ENCODE results near the gene NAV2. TPM values are rescaled to one million over a fixed set of nuclear protein-coding genes. Genes with fewer than 3 reads are reported as not detected.

NAV2 gene
- total RNA-seq, 1 experiment from 2014 or later = 63.5 TPM

- intact Hi-C loops (cut with micrococcal nuclease; ENCODE audit: unreplicated experiment) = no loop called here
- no peak overlapping the region for H3K4me3 ChIP-seq (ENCODE audit: low read depth, low read length)
- ChIA-PET POLR2A (no interaction called here), CTCF (no interaction called here)
- Mint-ChIP-seq H3K4me3 (ENCODE audit: unreplicated experiment) (no peak overlapping the region), H3K9me3 (ENCODE audit: unreplicated experiment) (no peaks in the 10 kb centered on the region), H3K27ac (ENCODE audit: unreplicated experiment) (no peak overlapping the region), H3K27me3 (ENCODE audit: insufficient read depth, unreplicated experiment) (no peaks in the 10 kb centered on the region), H3K36me3 (ENCODE audit: insufficient read depth, unreplicated experiment) (peaks cover 17% of the 10 kb centered on the region), H3K4me1 (ENCODE audit: low read depth, unreplicated experiment) (peaks cover 28% of the 10 kb centered on the region)
- no TSS peak for BruUV-seq (replicated peaks)
- no peak for TF ChIP-seq CTCF (IDR thresholded peaks at IDR 0.05; ENCODE audit: insufficient read depth in 1 of 2, low read depth in 1 of 2, low read length in 1 of 2, severe bottlenecking in 1 of 2, unreplicated experiment in 1 of 2)
- no peaks in the 10 kb centered on the region for H3K27me3 ChIP-seq (replicated peaks; ENCODE audit: control insufficient read depth, insufficient read depth, low read length)
- H3K36me3 ChIP-seq (ENCODE audit: control insufficient read depth, insufficient read depth, low read length) = no peaks in the 10 kb centered on the region
- DNase-seq = no peak
- H3K4me1 ChIP-seq = peaks cover 20% of the 10 kb centered on the region
- H3K9me3 ChIP-seq = no peaks in the 10 kb centered on the region
Observed at GRCh38 chr11:19917069-19917468, 204.4 kb downstream of the NAV2 start.

GRCh38 chr11:19918302-19919049, 205.8 kb downstream of the NAV2 start:
- Histone ChIP-seq H3K4me1 (peaks cover 5% of the 10 kb centered on the region), H3K9me3 (no peaks in the 10 kb centered on the region), H3K36me3 (ENCODE audit: control insufficient read depth, insufficient read depth, low read length) (no peaks in the 10 kb centered on the region), H3K4me3 (ENCODE audit: low read depth, low read length) (no peak overlapping the region), H3K27me3 (replicated peaks; ENCODE audit: control insufficient read depth, insufficient read depth, low read length) (no peaks in the 10 kb centered on the region)
- TF ChIP-seq CTCF (IDR thresholded peaks at IDR 0.05; ENCODE audit: insufficient read depth in 1 of 2, low read depth in 1 of 2, low read length in 1 of 2, severe bottlenecking in 1 of 2, unreplicated experiment in 1 of 2) = no peak
- peaks cover 18% of the 10 kb centered on the region for H3K4me1 Mint-ChIP-seq (ENCODE audit: low read depth, unreplicated experiment)
- H3K27me3 Mint-ChIP-seq (ENCODE audit: insufficient read depth, unreplicated experiment) = no peaks in the 10 kb centered on the region
- DNase-seq = no peak
- H3K9me3 Mint-ChIP-seq (ENCODE audit: unreplicated experiment) = no peaks in the 10 kb centered on the region
- BruUV-seq (replicated peaks) = no TSS peak
- no peak overlapping the region for H3K27ac Mint-ChIP-seq (ENCODE audit: unreplicated experiment)
- intact Hi-C loops (cut with micrococcal nuclease; ENCODE audit: unreplicated experiment) = no loop called here
- POLR2A ChIA-PET = no interaction called here
- H3K4me3 Mint-ChIP-seq (ENCODE audit: unreplicated experiment) = no peak overlapping the region
- peaks cover 17% of the 10 kb centered on the region for H3K36me3 Mint-ChIP-seq (ENCODE audit: insufficient read depth, unreplicated experiment)
- CTCF ChIA-PET = no interaction called here

GRCh38 chr11:19919050-19919561, 206.5 kb downstream of the NAV2 start:
- H3K36me3 Mint-ChIP-seq (ENCODE audit: insufficient read depth, unreplicated experiment) = peaks cover 17% of the 10 kb centered on the region
- TF ChIP-seq CTCF (IDR thresholded peaks at IDR 0.05; ENCODE audit: insufficient read depth in 1 of 2, low read depth in 1 of 2, low read length in 1 of 2, severe bottlenecking in 1 of 2, unreplicated experiment in 1 of 2) = no peak
- DNase-seq = no peak
- intact Hi-C loops (cut with micrococcal nuclease; ENCODE audit: unreplicated experiment) = no loop called here
- no peaks in the 10 kb centered on the region for H3K9me3 Mint-ChIP-seq (ENCODE audit: unreplicated experiment)
- CTCF ChIA-PET = no interaction called here
- Histone ChIP-seq H3K4me3 (ENCODE audit: low read depth, low read length) (no peak overlapping the region), H3K36me3 (ENCODE audit: control insufficient read depth, insufficient read depth, low read length) (no peaks in the 10 kb centered on the region), H3K9me3 (no peaks in the 10 kb centered on the region), H3K27me3 (replicated peaks; ENCODE audit: control insufficient read depth, insufficient read depth, low read length) (no peaks in the 10 kb centered on the region), H3K4me1 (no peaks in the 10 kb centered on the region)
- POLR2A ChIA-PET = no interaction called here
- peaks cover 13% of the 10 kb centered on the region for H3K4me1 Mint-ChIP-seq (ENCODE audit: low read depth, unreplicated experiment)
- H3K27ac Mint-ChIP-seq (ENCODE audit: unreplicated experiment) = peak overlapping the region; percentile 8
- BruUV-seq (replicated peaks) = no TSS peak
- no peak overlapping the region for H3K4me3 Mint-ChIP-seq (ENCODE audit: unreplicated experiment)
- H3K27me3 Mint-ChIP-seq (ENCODE audit: insufficient read depth, unreplicated experiment) = no peaks in the 10 kb centered on the region
